ENCODE measurements around the gene ETS2. TPM values are rescaled to one million over a fixed set of nuclear protein-coding genes. Genes with fewer than 3 reads are reported as not detected.

The ETS2 gene
- total RNA-seq, 4 donors from 2014 or later = 31.1 to 175 (median 63.8) TPM

- intact Hi-C loops (cut with DNase I) = no loop called here
- WGBS = 100% methylated on average over 1 of the region's 1 CpG
- Histone ChIP-seq H3K27ac (replicated peaks in 1 of 4) (no peak overlapping the region), H3K36me3 (no peaks in the 10 kb centered on the region), H3K9me3 (peaks cover 0 to 19% (median 16%) of the 10 kb centered on the region in 4 donors), H3K4me1 (no peaks in the 10 kb centered on the region), H3K27me3 (no peaks in the 10 kb centered on the region), H3K4me3 (no peak overlapping the region)
- TF ChIP-seq CTCF (IDR thresholded peaks at IDR 0.05) = no peak
- TF ChIP-seq POLR2AphosphoS5 (IDR thresholded peaks at IDR 0.05) = no peak
- no peak for TF ChIP-seq EP300 (IDR thresholded peaks at IDR 0.05)
- TF ChIP-seq POLR2A (IDR thresholded peaks at IDR 0.05; ENCODE audit: low read depth) = no peak
- DNase-seq (ENCODE audit: extremely low spot score) = no peak
Measured at GRCh38 chr21:38785483-38785882, 20.2 kb upstream of the ETS2 start.

DNA sequence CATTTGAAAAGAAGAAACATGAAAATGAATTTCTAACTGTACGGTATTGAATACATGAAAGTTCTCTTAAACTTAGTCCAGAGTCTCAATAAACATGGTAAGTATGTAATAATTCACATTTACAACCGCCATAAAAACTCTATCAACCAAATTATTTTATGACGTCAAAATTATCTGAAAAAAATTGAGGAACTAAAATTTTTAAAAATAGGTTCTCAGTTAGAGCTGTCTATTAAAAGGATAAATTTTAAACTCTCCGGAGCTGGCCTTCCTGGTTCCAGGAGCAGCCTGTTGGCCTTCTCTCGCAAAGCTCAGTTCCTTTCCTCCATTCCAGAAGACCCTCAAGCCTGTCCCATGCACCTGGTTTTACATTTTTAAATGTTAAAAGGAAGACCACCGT lies 18.7 kb upstream of the ETS2 start:
- TF ChIP-seq POLR2AphosphoS5 (IDR thresholded peaks at IDR 0.05) = no peak
- no peak for TF ChIP-seq EP300 (IDR thresholded peaks at IDR 0.05)
- no peak for TF ChIP-seq CTCF (IDR thresholded peaks at IDR 0.05)
- no peak for TF ChIP-seq POLR2A (IDR thresholded peaks at IDR 0.05; ENCODE audit: low read depth)
- Histone ChIP-seq H3K4me1 (no peaks in the 10 kb centered on the region), H3K9me3 (peaks cover 0 to 14% (median 13%) of the 10 kb centered on the region in 4 donors), H3K36me3 (no peaks in the 10 kb centered on the region), H3K27me3 (no peaks in the 10 kb centered on the region), H3K4me3 (no peak overlapping the region), H3K27ac (replicated peaks in 1 of 4) (no peak overlapping the region)
- no peak for DNase-seq (ENCODE audit: extremely low spot score)
- 69% methylated on average over 6 of the region's 6 CpGs for WGBS
- intact Hi-C loops (cut with DNase I) = no loop called here

- H3K4me1 ChIP-seq = no peaks in the 10 kb centered on the region
- no peak for DNase-seq (ENCODE audit: extremely low spot score)
- 75% methylated on average over 18 of the region's 19 CpGs for WGBS
- no peaks in the 10 kb centered on the region for H3K27me3 ChIP-seq
- intact Hi-C loops (cut with DNase I) = no loop called here
- peaks cover 0 to 7% (median 6%) of the 10 kb centered on the region in 4 donors for H3K9me3 ChIP-seq
- no peaks in the 10 kb centered on the region for H3K36me3 ChIP-seq
- no peak for TF ChIP-seq POLR2A (IDR thresholded peaks at IDR 0.05; ENCODE audit: low read depth)
- TF ChIP-seq EP300 (IDR thresholded peaks at IDR 0.05) = no peak
- no peak for TF ChIP-seq CTCF (IDR thresholded peaks at IDR 0.05)
- TF ChIP-seq POLR2AphosphoS5 (IDR thresholded peaks at IDR 0.05) = no peak
- H3K4me3 ChIP-seq = no peak overlapping the region
- H3K27ac ChIP-seq (replicated peaks in 1 of 4) = no peak overlapping the region
Measured at GRCh38 chr21:38787461-38788274, 18.1 kb upstream of the ETS2 start.

DNA sequence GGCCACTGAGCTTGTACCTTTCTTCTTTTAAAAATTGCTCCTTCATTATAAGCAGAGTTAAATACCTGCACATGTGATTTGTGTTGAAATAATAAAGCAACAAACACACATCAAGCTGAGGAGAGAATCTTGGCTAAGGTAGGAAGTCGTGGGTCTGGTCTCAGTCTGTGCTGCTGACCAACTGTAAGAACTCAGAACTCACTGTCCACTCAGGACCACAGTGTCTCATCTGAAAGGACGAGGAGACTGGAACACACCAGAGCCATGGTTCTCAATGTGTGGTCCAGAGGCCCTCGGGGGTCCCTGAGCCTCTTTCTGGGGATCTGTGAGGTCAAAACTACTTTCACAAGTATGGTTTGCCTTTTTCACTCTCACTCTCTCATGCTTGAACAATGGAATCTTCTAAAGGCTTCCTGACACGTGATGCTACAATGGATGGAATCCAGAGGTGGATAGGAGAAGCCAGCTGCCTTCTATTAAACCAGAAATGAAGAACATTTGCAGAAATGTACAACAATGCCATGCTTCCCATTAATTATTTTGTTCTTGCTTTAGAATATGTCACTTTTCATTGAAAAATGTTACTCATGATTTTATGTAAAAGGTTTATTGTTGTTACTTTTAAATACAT lies 17.3 kb upstream of the ETS2 start:
- TF ChIP-seq POLR2A (IDR thresholded peaks at IDR 0.05; ENCODE audit: low read depth) (no peak), CTCF (IDR thresholded peaks at IDR 0.05) (no peak), POLR2AphosphoS5 (IDR thresholded peaks at IDR 0.05) (no peak), EP300 (IDR thresholded peaks at IDR 0.05) (no peak)
- Histone ChIP-seq H3K27me3 (no peaks in the 10 kb centered on the region), H3K9me3 (peaks cover 0 to under 1% (median 0%) of the 10 kb centered on the region in 4 donors), H3K4me3 (no peak overlapping the region), H3K4me1 (no peaks in the 10 kb centered on the region), H3K27ac (replicated peaks in 1 of 4) (no peak overlapping the region), H3K36me3 (no peaks in the 10 kb centered on the region)
- intact Hi-C loops (cut with DNase I) = no loop called here
- no peak for DNase-seq (ENCODE audit: extremely low spot score)
- WGBS = 58% methylated on average over 4 of the region's 4 CpGs
